DOHH2 (cell line): ENCODE results near the gene CETP.

Experiments used
- H3F3A ChIP-seq: fragments of 200-600 bp; sonication (generic), shearing (Covaris generic); 2 replicates; pipeline ENCODE4 v1.6.0; 2016; ENCODE audit warnings: antibody characterized with exemption, mild to moderate bottlenecking; ENCODE audit not compliant: control insufficient read depth, insufficient read depth
- H3K27ac ChIP-seq: fragments of 200-600 bp; sonication (generic); 2 replicates; pipeline ENCODE4 v1.5.1; 2014; ENCODE audit warnings: low read depth, mild to moderate bottlenecking, low read length, moderate library complexity
- H3K27me3 ChIP-seq: fragments of 200-600 bp; sonication (generic); 2 replicates; pipeline ENCODE4 v1.6.1; 2014; ENCODE audit warnings: mild to moderate bottlenecking, low read length, mixed read lengths; ENCODE audit not compliant: control insufficient read depth
- H3K36me3 ChIP-seq: fragments of 200-600 bp; sonication (generic); 2 replicates; pipeline ENCODE4 v1.6.1; 2014; ENCODE audit warnings: mild to moderate bottlenecking, low read length, moderate library complexity, mixed read lengths; ENCODE audit not compliant: control insufficient read depth
- H3K4me1 ChIP-seq: fragments of 200-600 bp; sonication (generic); 2 replicates; pipeline ENCODE4 v1.6.1; 2014; ENCODE audit warnings: mild to moderate bottlenecking, low read length, mixed read lengths; ENCODE audit not compliant: control insufficient read depth
- H3K4me2 ChIP-seq: fragments of 200-600 bp; sonication (generic); 2 replicates; pipeline ENCODE4 v1.6.0; 2014; ENCODE audit warnings: mild to moderate bottlenecking, low read length, moderate library complexity
- H3K4me3 ChIP-seq: fragments of 200-600 bp; sonication (generic); 2 replicates; pipeline ENCODE4 v1.5.1; 2014; ENCODE audit warnings: mild to moderate bottlenecking, low read length, mixed read lengths
- H3K79me2 ChIP-seq: fragments of 200-600 bp; sonication (generic); 2 replicates; pipeline ENCODE4 v1.6.1; 2014; ENCODE audit warnings: mild to moderate bottlenecking, low read length, mixed read lengths; ENCODE audit not compliant: control insufficient read depth
- H3K9me2 ChIP-seq: fragments of 200-600 bp; sonication (generic); replicated peaks from 2 replicates; pipeline ENCODE4 v1.6.1; 2014; ENCODE audit warnings: mild to moderate bottlenecking, low read length, mixed read lengths; ENCODE audit not compliant: control insufficient read depth
- H3K9me3 ChIP-seq: fragments of 200-600 bp; sonication (generic); 2 replicates; pipeline ENCODE4 v1.6.1; 2014; ENCODE audit warnings: antibody characterized with exemption, low read length, mixed read lengths; ENCODE audit not compliant: control insufficient read depth, insufficient read depth
- H4K20me1 ChIP-seq: fragments of 200-600 bp; sonication (generic); 2 replicates; pipeline ENCODE4 v1.6.0; 2014; ENCODE audit warnings: low read depth, mild to moderate bottlenecking, antibody characterized with exemption, low read length, moderate library complexity; ENCODE audit not compliant: control insufficient read depth, insufficient read depth
- EZH2phosphoT487 ChIP-seq: fragments of 200-600 bp; sonication (generic); IDR thresholded peaks from 2 replicates; pipeline ENCODE4 v1.6.1; 2017; ENCODE audit warnings: borderline replicate concordance, mild to moderate bottlenecking, antibody characterized with exemption, low read length, moderate library complexity, mixed read lengths
- TF ChIP-seq, protein P1 (sequence below): fragments of 200-600 bp; sonication (generic); IDR thresholded peaks from one replicate; pipeline ENCODE4 v1.5.1; 2014; ENCODE audit warnings: antibody characterized with exemption, mild to moderate bottlenecking, low read depth, low read length; ENCODE audit not compliant: poor library complexity, severe bottlenecking

Gene CETP

DNA sequence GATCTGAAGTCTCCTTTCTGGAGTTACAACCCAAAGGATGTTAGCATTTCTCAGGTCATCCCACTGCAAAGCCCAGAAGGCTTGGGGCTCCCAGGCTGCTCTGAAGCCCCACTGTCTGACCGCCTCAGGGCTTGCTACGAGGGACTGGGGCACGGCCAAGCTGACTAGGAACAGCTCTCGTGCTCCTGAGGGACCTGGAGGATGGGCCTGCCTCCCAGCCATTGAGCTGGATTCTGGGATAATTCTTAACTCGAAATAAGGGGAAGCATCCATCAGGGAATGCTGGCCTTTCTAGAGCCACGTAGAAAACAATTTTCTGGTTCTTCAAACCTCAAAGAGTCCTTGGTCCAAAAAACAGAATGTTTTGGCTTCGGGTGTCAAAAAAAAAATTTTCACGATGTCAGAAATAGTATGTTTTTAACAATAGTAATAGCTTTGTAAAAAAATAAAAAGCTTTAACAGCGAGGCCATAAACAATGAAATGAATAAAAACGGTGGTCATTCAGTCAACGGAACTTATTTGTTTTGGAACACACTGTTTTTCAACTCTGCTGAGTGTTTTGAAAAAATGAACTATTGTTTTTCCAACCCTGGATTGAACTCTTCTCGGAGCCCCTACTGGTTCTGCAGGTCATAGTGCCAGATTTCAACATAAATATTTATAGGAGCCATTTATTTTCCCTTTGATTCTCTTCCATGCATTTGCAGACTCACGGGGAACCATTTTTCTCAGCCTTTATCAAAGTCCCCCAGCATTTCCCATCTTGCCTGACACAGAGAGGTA, 46.2 kb upstream of the CETP start:
- Histone ChIP-seq H3K27me3 (no peaks in the 10 kb centered on the region), H3K9me3 (no peaks in the 10 kb centered on the region), H3K27ac (no peak overlapping the region), H4K20me1 (no peaks in the 10 kb centered on the region), H3K36me3 (no peaks in the 10 kb centered on the region), H3K4me2 (peak overlapping the region; percentile 71; the same call in 1 of the 2 replicates), H3K4me1 (peaks cover 78% of the 10 kb centered on the region), H3K79me2 (no peaks in the 10 kb centered on the region), H3K9me2 (no peaks in the 10 kb centered on the region), H3F3A (no peaks in the 10 kb centered on the region; the same call in 1 of the 2 replicates), H3K4me3 (no peak overlapping the region)
- TF ChIP-seq, protein P1, sequence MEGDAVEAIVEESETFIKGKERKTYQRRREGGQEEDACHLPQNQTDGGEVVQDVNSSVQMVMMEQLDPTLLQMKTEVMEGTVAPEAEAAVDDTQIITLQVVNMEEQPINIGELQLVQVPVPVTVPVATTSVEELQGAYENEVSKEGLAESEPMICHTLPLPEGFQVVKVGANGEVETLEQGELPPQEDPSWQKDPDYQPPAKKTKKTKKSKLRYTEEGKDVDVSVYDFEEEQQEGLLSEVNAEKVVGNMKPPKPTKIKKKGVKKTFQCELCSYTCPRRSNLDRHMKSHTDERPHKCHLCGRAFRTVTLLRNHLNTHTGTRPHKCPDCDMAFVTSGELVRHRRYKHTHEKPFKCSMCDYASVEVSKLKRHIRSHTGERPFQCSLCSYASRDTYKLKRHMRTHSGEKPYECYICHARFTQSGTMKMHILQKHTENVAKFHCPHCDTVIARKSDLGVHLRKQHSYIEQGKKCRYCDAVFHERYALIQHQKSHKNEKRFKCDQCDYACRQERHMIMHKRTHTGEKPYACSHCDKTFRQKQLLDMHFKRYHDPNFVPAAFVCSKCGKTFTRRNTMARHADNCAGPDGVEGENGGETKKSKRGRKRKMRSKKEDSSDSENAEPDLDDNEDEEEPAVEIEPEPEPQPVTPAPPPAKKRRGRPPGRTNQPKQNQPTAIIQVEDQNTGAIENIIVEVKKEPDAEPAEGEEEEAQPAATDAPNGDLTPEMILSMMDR, result no peak
- no peak for TF ChIP-seq EZH2phosphoT487

DNA sequence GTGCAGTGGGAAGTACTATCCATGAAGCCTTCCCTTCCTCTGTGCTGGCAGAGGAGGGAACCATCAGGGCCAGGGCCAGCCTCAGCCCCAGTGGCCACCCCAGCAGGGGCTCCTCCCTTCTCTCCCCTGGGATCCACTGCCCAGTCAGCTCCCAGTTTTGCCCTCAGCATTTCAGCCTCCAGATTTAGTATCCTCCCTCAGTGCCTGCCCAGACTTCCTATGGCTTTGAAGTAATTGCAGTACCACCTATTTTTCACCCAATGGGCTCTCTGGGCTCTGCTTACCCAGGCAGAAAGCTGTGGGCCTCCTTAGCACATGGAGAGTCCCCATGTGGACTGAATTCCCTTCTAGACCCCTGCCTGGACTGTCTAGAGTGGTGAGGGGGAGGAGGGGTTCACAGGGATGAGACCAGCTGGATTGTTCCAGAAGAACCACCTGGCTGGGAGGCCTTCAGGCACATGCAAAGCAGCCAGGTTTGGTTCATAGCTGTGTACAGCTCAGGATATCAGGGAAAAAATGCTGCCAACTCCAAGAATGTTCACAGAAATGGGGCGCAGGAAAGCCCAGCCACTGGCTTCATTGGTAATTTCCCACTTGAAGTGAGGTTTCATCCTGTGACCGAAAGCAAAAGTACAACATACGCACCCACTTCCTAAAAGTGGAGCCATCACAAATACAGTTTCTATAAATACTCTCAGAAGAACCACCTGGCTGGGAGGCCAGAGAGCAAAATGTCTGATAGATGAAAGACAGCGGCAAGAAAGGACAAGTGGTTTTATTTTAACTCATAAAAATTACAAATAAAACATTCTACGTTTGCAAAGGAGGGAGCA, 45.0 kb upstream of the CETP start:
- H3K79me2 ChIP-seq, result no peaks in the 10 kb centered on the region
- H3K4me3 ChIP-seq, result peak overlapping the region; percentile 64
- H3F3A ChIP-seq, result no peaks in the 10 kb centered on the region; the same call in 1 of the 2 replicates
- H3K9me3 ChIP-seq, result no peaks in the 10 kb centered on the region
- no peaks in the 10 kb centered on the region for H3K36me3 ChIP-seq
- H3K27ac ChIP-seq, result peak overlapping the region; percentile 67
- H3K4me2 ChIP-seq, result peak overlapping the region; percentile 71
- no peaks in the 10 kb centered on the region for H3K27me3 ChIP-seq
- H4K20me1 ChIP-seq, result no peaks in the 10 kb centered on the region
- H3K4me1 ChIP-seq, result peaks cover 69% of the 10 kb centered on the region
- no peaks in the 10 kb centered on the region for H3K9me2 ChIP-seq
- TF ChIP-seq, protein P1, result no peak
- TF ChIP-seq EZH2phosphoT487, result no peak

DNA sequence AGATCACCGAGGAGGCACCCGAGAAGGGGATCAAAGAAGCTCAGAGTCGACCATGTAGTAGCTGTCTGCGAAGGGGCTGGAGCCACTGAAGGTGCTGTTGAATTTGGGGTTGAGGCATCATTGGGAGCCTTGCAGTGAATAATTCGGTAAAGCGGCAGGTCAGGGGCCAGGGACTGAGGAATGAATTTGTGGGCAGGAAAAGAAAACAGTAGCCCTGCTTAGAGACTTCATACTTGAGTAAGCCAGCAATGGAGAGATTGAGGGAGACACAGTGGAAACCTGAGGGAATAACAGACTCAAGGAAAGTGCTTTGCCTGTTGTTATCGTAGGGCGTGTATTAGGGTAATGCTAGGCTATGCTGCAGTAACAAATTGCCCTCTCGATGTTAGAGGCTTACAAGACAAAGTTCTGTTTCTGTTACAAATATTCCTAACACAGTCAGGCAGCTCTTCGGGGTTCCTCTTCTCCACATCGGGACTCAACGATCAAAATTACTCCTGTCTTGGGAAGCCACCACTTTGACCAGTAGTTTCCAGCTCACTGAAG, 43.2 kb upstream of the CETP start:
- no peak overlapping the region for H3K4me3 ChIP-seq
- no peak overlapping the region; the same call in 1 of the 2 replicates for H3K4me2 ChIP-seq
- H3F3A ChIP-seq, result no peaks in the 10 kb centered on the region; the same call in 1 of the 2 replicates
- no peak for TF ChIP-seq EZH2phosphoT487
- TF ChIP-seq, protein P1, result no peak
- no peaks in the 10 kb centered on the region for H3K79me2 ChIP-seq
- H3K36me3 ChIP-seq, result no peaks in the 10 kb centered on the region
- H3K27me3 ChIP-seq, result no peaks in the 10 kb centered on the region
- H3K9me2 ChIP-seq, result no peaks in the 10 kb centered on the region
- H3K27ac ChIP-seq, result no peak overlapping the region
- H3K9me3 ChIP-seq, result no peaks in the 10 kb centered on the region
- no peaks in the 10 kb centered on the region for H4K20me1 ChIP-seq
- H3K4me1 ChIP-seq, result peaks cover 51% of the 10 kb centered on the region
